Measurements from ENCODE around the gene RNF14. TPM values are rescaled to one million over a fixed set of nuclear protein-coding genes. Genes with fewer than 3 reads are reported as not detected.

Gene RNF14
- total and polyA plus RNA-seq, 10 of the 15 experiments (the other 5 are each of a cell fraction or from before 2014, with no cell fraction given), result 13.2 to 41.8 (median 28.3) TPM

DNA sequence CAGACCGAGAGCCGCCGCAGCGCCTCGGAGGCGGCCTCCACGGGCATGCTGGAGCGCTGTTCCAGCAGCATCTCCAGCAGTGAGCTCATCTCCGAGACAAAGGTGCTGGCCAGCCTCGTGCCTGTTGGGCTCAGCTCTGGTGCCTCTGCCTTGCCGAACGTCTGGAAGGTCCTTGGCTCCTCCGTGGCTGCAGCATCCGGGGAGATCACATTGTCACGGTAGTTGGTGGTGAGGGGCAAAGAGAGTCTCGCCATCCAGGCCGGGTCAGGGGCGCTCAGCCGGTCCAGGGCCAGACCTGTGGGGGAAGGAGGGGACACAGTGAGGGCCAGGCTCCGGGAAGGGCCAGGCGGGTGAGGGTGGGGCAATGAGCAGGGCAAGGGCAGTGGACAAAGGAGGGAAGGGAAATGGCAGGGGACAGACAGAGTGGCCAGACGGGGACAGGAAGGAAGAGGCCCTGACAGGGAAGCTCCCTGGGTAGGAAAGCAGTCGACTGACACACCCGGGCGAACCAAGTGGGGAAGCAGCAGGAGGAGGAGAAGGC is 23.3 kb upstream of the RNF14 start:
- H3K36me3 ChIP-seq (ENCODE audit: control insufficient read depth in 2 of 2, insufficient read depth in 2 of 2, low read length in 1 of 2), result no peaks in the 10 kb centered on the region; a peak in 1 of 4 replicates
- H3K9me3 ChIP-seq (replicated peaks; ENCODE audit: control insufficient read depth, insufficient read depth, low read length), result no peaks in the 10 kb centered on the region
- no peak overlapping the region for H3K9ac ChIP-seq (ENCODE audit: control insufficient read depth, insufficient read depth, low read length)
- H3K27me3 ChIP-seq (replicated peaks in 1 of 2; ENCODE audit: control insufficient read depth in 2 of 2, insufficient read depth in 2 of 2, low read length in 1 of 2), result no peaks in the 10 kb centered on the region
- no peaks in the 10 kb centered on the region for H3K4me1 ChIP-seq (ENCODE audit: control insufficient read depth, insufficient read depth, low read length)
- H3K79me2 ChIP-seq (ENCODE audit: control insufficient read depth, insufficient read depth, low read length), result no peaks in the 10 kb centered on the region
- DNase-seq (ENCODE audit: low read depth, low spot score) (no peak), ATAC-seq (no peak), FAIRE-seq (no peak)
- intact Hi-C loops (cut with micrococcal nuclease; ENCODE audit: unreplicated experiment), result no loop called here
- peak; percentile 51; the same call in 1 of the 2 replicates for TF ChIP-seq POLR2A (IDR thresholded peaks at IDR 0.05; ENCODE audit: low read depth, low read length)
- no peak for TF ChIP-seq JUNB (IDR thresholded peaks at IDR 0.05)
- SMC1A ChIA-PET (ENCODE audit: uncharacterized antibody, unreplicated experiment), result interaction anchor here (1.3 to 2.5 kb wide), 2 partner anchors 12 to 15 kb away, joined by 3 to 7 read pairs; no protein-coding TSS in a partner anchor
- no peaks in the 10 kb centered on the region for H4K20me1 ChIP-seq (ENCODE audit: control insufficient read depth, insufficient read depth)
- no peak overlapping the region for H2AFZ ChIP-seq (ENCODE audit: control insufficient read depth, low read depth, low read length)
- BruUV-seq (replicated peaks), result no TSS peak
- CTCF ChIA-PET, result interaction anchor here (1.0 to 6.3 kb wide), 2 partner anchors 16 to 22 kb away, joined by 3 to 36 read pairs; partner anchors contain the start of gene DELE1
- RAD21 ChIA-PET (ENCODE audit: unreplicated experiment), result no interaction called here
- POLR2A ChIA-PET, result interaction anchor here (0.6 kb wide), 1 partner anchor 26 kb away, joined by 3 read pairs; no protein-coding TSS in a partner anchor
- WGBS (ENCODE audit: insufficient coverage, insufficient replicate concordance, low lambda C conversion rate, missing lambda C conversion rate), result 91% methylated on average over 22 of the region's 25 CpGs
- in situ Hi-C loops (cut with MboI), result no loop called here
- no peak overlapping the region for H3K4me2 ChIP-seq (ENCODE audit: control insufficient read depth, insufficient read depth)
- H3K27ac ChIP-seq (ENCODE audit: control insufficient read depth, insufficient read depth), result no peak overlapping the region
- no peak overlapping the region for H3K4me3 ChIP-seq

DNA sequence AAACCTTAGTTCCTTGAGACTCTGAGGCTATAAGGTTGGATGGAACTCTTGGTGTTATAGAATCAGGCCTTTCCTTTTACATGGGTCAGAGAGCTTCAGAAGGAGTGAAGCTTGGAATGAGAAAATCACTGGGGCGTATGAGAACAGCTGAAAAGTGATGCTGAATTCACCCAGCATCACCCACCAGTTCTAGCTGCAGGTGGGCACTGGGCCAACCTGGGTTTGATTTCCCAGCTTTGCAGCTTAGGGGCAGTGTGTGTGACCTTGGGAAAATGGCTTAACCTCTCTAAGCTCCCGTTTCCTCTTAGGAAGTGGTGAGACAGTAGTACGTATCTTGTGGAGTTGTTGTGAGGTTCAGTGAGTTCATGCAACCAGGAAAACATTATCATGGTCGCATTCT is 21.6 kb upstream of the RNF14 start:
- Histone ChIP-seq H3K36me3 (ENCODE audit: control insufficient read depth in 2 of 2, insufficient read depth in 2 of 2, low read length in 1 of 2) (no peaks in the 10 kb centered on the region), H3K9me3 (replicated peaks; ENCODE audit: control insufficient read depth, insufficient read depth, low read length) (no peaks in the 10 kb centered on the region), H3K27ac (ENCODE audit: control insufficient read depth, insufficient read depth) (no peak overlapping the region), H3K4me1 (ENCODE audit: control insufficient read depth, insufficient read depth, low read length) (no peaks in the 10 kb centered on the region), H3K4me3 (no peak overlapping the region), H4K20me1 (ENCODE audit: control insufficient read depth, insufficient read depth) (no peaks in the 10 kb centered on the region), H3K79me2 (ENCODE audit: control insufficient read depth, insufficient read depth, low read length) (no peaks in the 10 kb centered on the region), H3K27me3 (replicated peaks in 1 of 2; ENCODE audit: control insufficient read depth in 2 of 2, insufficient read depth in 2 of 2, low read length in 1 of 2) (no peaks in the 10 kb centered on the region), H2AFZ (ENCODE audit: control insufficient read depth, low read depth, low read length) (no peak overlapping the region), H3K4me2 (ENCODE audit: control insufficient read depth, insufficient read depth) (no peak overlapping the region), H3K9ac (ENCODE audit: control insufficient read depth, insufficient read depth, low read length) (no peak overlapping the region)
- 41% methylated on average over 4 of the region's 4 CpGs for WGBS (ENCODE audit: insufficient coverage, insufficient replicate concordance, low lambda C conversion rate, missing lambda C conversion rate)
- DNase-seq (ENCODE audit: low read depth, low spot score) (no peak), FAIRE-seq (no peak), ATAC-seq (no peak)
- intact Hi-C loops (cut with micrococcal nuclease; ENCODE audit: unreplicated experiment), result no loop called here
- in situ Hi-C loops (cut with MboI), result no loop called here
- ChIA-PET RAD21 (ENCODE audit: unreplicated experiment) (interaction anchor here (1.8 kb wide), 1 partner anchor 13 kb away, joined by 5 read pairs; no protein-coding TSS in a partner anchor), POLR2A (no interaction called here), CTCF (interaction anchor here (0.8 to 2.4 kb wide), 5 partner anchors 10 to 255 kb away, joined by 3 to 14 read pairs (median 4); no protein-coding TSS in a partner anchor), SMC1A (ENCODE audit: uncharacterized antibody, unreplicated experiment) (interaction anchor here (0.8 kb wide), 1 partner anchor 42 kb away, joined by 3 read pairs; no protein-coding TSS in a partner anchor)
- no peak for TF ChIP-seq NR2F1 (conservative IDR thresholded peaks at IDR 0.05)
- no TSS peak for BruUV-seq (replicated peaks)
